ENCODE results near the gene NHSL1.

Gene NHSL1

GRCh38 chr6:138493413-138493812 is 5.9 kb downstream of the NHSL1 start:
- DNase-seq (ENCODE audit: low read depth in 2 of 2), result no peak

GRCh38 chr6:138492871-138493270 is 6.4 kb downstream of the NHSL1 start:
- DNase-seq (ENCODE audit: low read depth in 2 of 2), result no peak

- no peak for DNase-seq (ENCODE audit: low read depth in 2 of 2)
These were observed 7.2 kb downstream of the NHSL1 start for GRCh38 chr6:138492113-138492512.

- no peak for DNase-seq (ENCODE audit: low read depth in 2 of 2)
These were observed 8.3 kb downstream of the NHSL1 start for GRCh38 chr6:138491017-138491416.

GRCh38 chr6:138489846-138490245 is 9.4 kb downstream of the NHSL1 start:
- DNase-seq (ENCODE audit: low read depth in 2 of 2), result no peak

GRCh38 chr6:138487102-138487604 is 12.1 kb downstream of the NHSL1 start:
- DNase-seq (ENCODE audit: low read depth in 2 of 2), result no peak

- no peak for DNase-seq (ENCODE audit: low read depth in 2 of 2)
These were observed 12.8 kb downstream of the NHSL1 start for GRCh38 chr6:138486249-138487101.

- DNase-seq (ENCODE audit: low read depth in 2 of 2), result no peak
These were observed 13.6 kb downstream of the NHSL1 start for GRCh38 chr6:138485586-138486248.

- no peak for DNase-seq (ENCODE audit: low read depth in 2 of 2)
These were observed 14.2 kb downstream of the NHSL1 start for GRCh38 chr6:138485005-138485545.

GRCh38 chr6:138484018-138484731 is 15.1 kb downstream of the NHSL1 start:
- DNase-seq (ENCODE audit: low read depth in 2 of 2), result no peak

- no peak for DNase-seq (ENCODE audit: low read depth in 2 of 2)
These were observed 16.5 kb downstream of the NHSL1 start for GRCh38 chr6:138482816-138483215.

- no peak for DNase-seq (ENCODE audit: low read depth in 2 of 2)
These were observed 18.9 kb downstream of the NHSL1 start for GRCh38 chr6:138480279-138480949.

GRCh38 chr6:138477913-138478539 is 21.3 kb downstream of the NHSL1 start:
- DNase-seq (ENCODE audit: low read depth in 2 of 2), result no peak

- no peak for DNase-seq (ENCODE audit: low read depth in 2 of 2)
These were observed 23.2 kb downstream of the NHSL1 start for GRCh38 chr6:138476116-138476515.

- no peak for DNase-seq (ENCODE audit: low read depth in 2 of 2)
These were observed 26.1 kb downstream of the NHSL1 start for GRCh38 chr6:138473144-138473543.

GRCh38 chr6:138468320-138469015 is 30.8 kb downstream of the NHSL1 start:
- no peak for DNase-seq (ENCODE audit: low read depth in 2 of 2)

GRCh38 chr6:138467901-138468300 is 31.4 kb downstream of the NHSL1 start:
- DNase-seq (ENCODE audit: low read depth in 2 of 2), result no peak

- no peak for DNase-seq (ENCODE audit: low read depth in 2 of 2)
These were observed 34.2 kb downstream of the NHSL1 start for GRCh38 chr6:138465007-138465645.

- no peak for DNase-seq (ENCODE audit: low read depth in 2 of 2)
These were observed 35.2 kb downstream of the NHSL1 start for GRCh38 chr6:138464085-138464484.

- no peak for DNase-seq (ENCODE audit: low read depth in 2 of 2)
These were observed 37.6 kb downstream of the NHSL1 start for GRCh38 chr6:138461647-138462046.
